HEK293T (cell line): ENCODE measurements around the gene NT5C3A.

Experiments used
- ARNT ChIP-seq: fragments of 450-650 bp; IDR thresholded peaks from 2 replicates; pipeline ENCODE4 v1.6.1; 2017; ENCODE audit warnings: mild to moderate bottlenecking
- ELF4 ChIP-seq: fragments of 450-650 bp; IDR thresholded peaks from 2 replicates; pipeline ENCODE4 v1.6.1; 2017; ENCODE audit warnings: antibody characterized with exemption
- FOXA1 ChIP-seq: fragments of 450-650 bp; IDR thresholded peaks from 2 replicates; pipeline ENCODE4 v1.6.1; 2016; ENCODE audit warnings: mild to moderate bottlenecking
- FOXK2 ChIP-seq: fragments of 450-650 bp; IDR thresholded peaks from 2 replicates; pipeline ENCODE4 v1.6.1; 2016; ENCODE audit warnings: mild to moderate bottlenecking
- FOXM1 ChIP-seq: fragments of 450-650 bp; IDR thresholded peaks from 2 replicates; pipeline ENCODE4 v1.6.1; 2017; ENCODE audit warnings: mild to moderate bottlenecking, borderline replicate concordance
- HDGF ChIP-seq: fragments of 450-650 bp; IDR thresholded peaks from 2 replicates; pipeline ENCODE4 v1.6.1; 2017; ENCODE audit warnings: antibody characterized with exemption, borderline replicate concordance
- NFRKB ChIP-seq: fragments of 450-650 bp; IDR thresholded peaks from 2 replicates; pipeline ENCODE4 v1.6.1; 2016; ENCODE audit warnings: mild to moderate bottlenecking, moderate library complexity
- PKNOX1 ChIP-seq: fragments of 450-650 bp; IDR thresholded peaks from 2 replicates; pipeline ENCODE4 v1.6.1; 2016
- SP1 ChIP-seq: fragments of 450-650 bp; IDR thresholded peaks from 2 replicates; pipeline ENCODE4 v1.6.1; 2017
- SUZ12 ChIP-seq: fragments of 450-650 bp; IDR thresholded peaks from 2 replicates; pipeline ENCODE4 v1.6.1; 2016; ENCODE audit warnings: mild to moderate bottlenecking
- TARDBP ChIP-seq: fragments of 450-650 bp; IDR thresholded peaks from 2 replicates; pipeline ENCODE4 v1.6.1; 2016
- ZNF384 ChIP-seq: fragments of 450-650 bp; IDR thresholded peaks from 2 replicates; pipeline ENCODE4 v1.6.1; 2016

GRCh38 chr7:33107136-33108066 lies 44.8 kb upstream of the NT5C3A start:
- TF ChIP-seq SP1 (no peak), FOXK2 (no peak), FOXM1 (no peak), FOXA1 (no peak), TARDBP (no peak), ZNF384 (no peak), SUZ12 (no peak), ELF4 (no peak), PKNOX1 (no peak), ARNT (no peak), HDGF (no peak), NFRKB (no peak)
